CD4-positive, alpha-beta T cell (primary cell): ENCODE results near the gene ZBTB20. TPM values are rescaled to one million over a fixed set of nuclear protein-coding genes. Genes with fewer than 3 reads are reported as not detected.

Source experiments
- ATAC-seq: fragments of 200-7000 bp; cut with Tn5 transposase; one replicate; pipeline ENCODE4 v1.10.0; 2022; ENCODE audit warnings: mild to moderate bottlenecking; ENCODE audit not compliant: poor library complexity
- CTCF ChIA-PET: fragments of 350-600 bp; sonication (Branson Sonifier 250); formaldehyde crosslinking; loops from one replicate; lab custom pipeline; 2021; ENCODE audit warnings: antibody characterized with exemption, inconsistent platforms; lab: Charles Lee
- POLR2A ChIA-PET: fragments of 350-600 bp; sonication (Branson Sonifier 250); formaldehyde crosslinking; loops from one replicate; lab custom pipeline; 2021; ENCODE audit warnings: antibody characterized with exemption, inconsistent platforms; lab: Charles Lee
- DNase-seq, 14 experiments: peaks; one replicate each; pipeline ENCODE4 v3.0.0-alpha.2; 2013 to 2020; ENCODE audit warnings: mixed read lengths in 2 of 14
- H3K27ac ChIP-seq, 2 donors: one replicate each; pipeline versions ENCODE4 v1.5.1 to v1.7.0; 2013; ENCODE audit warnings: low read length in 2 of 2, low read depth in 1 of 2, mild to moderate bottlenecking in 1 of 2
- H3K27me3 ChIP-seq, 2 experiments: 1 replicate in 1 of 2; 2 replicates in 1 of 2; pipeline versions ENCODE4 v1.6.1 to v1.7.0; 2013; ENCODE audit warnings: low read length in 2 of 2, control low read depth in 1 of 2, mild to moderate bottlenecking in 1 of 2, moderate library complexity in 1 of 2; ENCODE audit not compliant: insufficient read depth in 2 of 2, control insufficient read depth in 1 of 2
- H3K36me3 ChIP-seq: one replicate; pipeline ENCODE4 v1.6.1; 2013; ENCODE audit warnings: low read length, control low read depth; ENCODE audit not compliant: insufficient read depth
- H3K4me1 ChIP-seq: one replicate; pipeline ENCODE4 v1.6.1; 2013; ENCODE audit warnings: low read length, control low read depth; ENCODE audit not compliant: insufficient read depth
- H3K4me3 ChIP-seq: one replicate; pipeline ENCODE4 v1.5.1; 2013; ENCODE audit warnings: mild to moderate bottlenecking, low read length, moderate library complexity
- H3K9me3 ChIP-seq, 2 experiments: 1 replicate in 1 of 2; 2 replicates in 1 of 2; pipeline versions ENCODE4 v1.6.1 to v1.7.0; 2013; ENCODE audit warnings: low read length in 2 of 2, mild to moderate bottlenecking in 2 of 2, control low read depth in 1 of 2, moderate library complexity in 1 of 2; ENCODE audit not compliant: control insufficient read depth in 1 of 2, insufficient read depth in 1 of 2
- H3K27ac Mint-ChIP-seq: one replicate; pipeline ENCODE4 v1.8.0; 2020; ENCODE audit warnings: mixed read lengths
- H3K27me3 Mint-ChIP-seq: one replicate; pipeline ENCODE4 v1.8.0; 2021; ENCODE audit warnings: mixed read lengths
- H3K36me3 Mint-ChIP-seq: one replicate; pipeline ENCODE4 v1.8.0; 2021; ENCODE audit warnings: low read depth, mixed read lengths
- H3K4me1 Mint-ChIP-seq: one replicate; pipeline ENCODE4 v1.8.0; 2021; ENCODE audit warnings: low read depth, mixed read lengths
- H3K4me3 Mint-ChIP-seq: one replicate; pipeline ENCODE4 v1.8.0; 2020; ENCODE audit warnings: mild to moderate bottlenecking, mixed read lengths
- H3K9me3 Mint-ChIP-seq: one replicate; pipeline ENCODE4 v1.8.0; 2020; ENCODE audit warnings: mixed read lengths
- intact Hi-C, 2 experiments: fragments of 100-400 bp; cut with DNase I in 1 of 2; cut with micrococcal nuclease in 1 of 2; formaldehyde crosslinking; loops; one replicate each; pipeline versions ENCODE4 v1.15.1 to v1.9.0; 2023 to 2025; cut with DNase I, micrococcal nuclease
- total RNA-seq, 174 experiments: library from RNA in 2 of 174; stranded (reverse) in 2 of 174; gene quantifications; one replicate each; pipeline ENCODE4 v1.2.3 and lab custom pipeline; 2021 to 2026
- TF ChIP-seq, protein P1 (sequence below): fragments of 200-600 bp; IDR thresholded peaks from one replicate; pipeline ENCODE4 v1.8.0; 2022; ENCODE audit warnings: antibody characterized with exemption, mild to moderate bottlenecking

The ZBTB20 gene
- total RNA-seq, 2 experiments from 2014 or later = 41.6 to 47.4 TPM

DNA sequence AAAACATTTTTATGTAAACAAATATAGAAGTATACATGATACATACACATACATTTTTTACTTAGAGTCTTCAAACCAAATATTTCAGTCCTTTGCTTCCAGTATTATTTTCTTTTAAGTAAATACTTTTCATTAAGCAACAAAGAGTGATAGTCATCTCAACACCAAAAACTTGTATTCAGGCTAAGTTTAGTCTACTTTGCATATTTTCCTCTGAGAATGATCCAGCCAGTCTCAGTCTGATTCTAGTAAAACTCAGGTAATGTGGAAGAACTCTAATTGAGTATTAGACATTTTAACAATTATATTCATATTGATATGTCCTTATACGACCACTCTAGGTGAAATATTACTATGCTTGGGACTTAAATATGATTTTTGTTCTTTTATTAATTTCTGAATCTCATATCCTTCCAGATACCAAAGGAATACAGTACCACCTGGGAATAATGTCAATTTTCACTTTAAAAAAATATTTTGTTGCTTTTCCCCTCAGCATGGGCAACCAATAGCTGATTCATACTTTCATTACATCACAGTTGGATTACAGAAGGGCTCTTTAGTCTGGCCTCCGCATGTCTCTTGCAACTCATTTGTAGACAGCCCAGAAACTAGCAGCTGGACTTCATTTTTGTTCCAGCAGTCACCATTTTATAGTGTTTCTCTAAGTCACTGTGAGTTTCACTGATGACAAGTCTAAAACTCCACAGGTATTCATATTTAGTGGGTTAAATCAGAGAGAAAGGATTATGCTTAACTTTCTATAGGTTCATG lies 390.4 kb downstream of the ZBTB20 start:
- Mint-ChIP-seq H3K36me3 (no peaks in the 10 kb centered on the region), H3K4me3 (no peak overlapping the region), H3K4me1 (no peaks in the 10 kb centered on the region), H3K27ac (no peak overlapping the region), H3K27me3 (no peaks in the 10 kb centered on the region), H3K9me3 (no peaks in the 10 kb centered on the region)
- Histone ChIP-seq H3K36me3 (no peaks in the 10 kb centered on the region), H3K4me3 (no peak overlapping the region), H3K27ac (no peak overlapping the region), H3K4me1 (no peaks in the 10 kb centered on the region), H3K27me3 (no peaks in the 10 kb centered on the region), H3K9me3 (no peaks in the 10 kb centered on the region)
- POLR2A ChIA-PET = no interaction called here
- DNase-seq = no peak
- TF ChIP-seq, protein P1, sequence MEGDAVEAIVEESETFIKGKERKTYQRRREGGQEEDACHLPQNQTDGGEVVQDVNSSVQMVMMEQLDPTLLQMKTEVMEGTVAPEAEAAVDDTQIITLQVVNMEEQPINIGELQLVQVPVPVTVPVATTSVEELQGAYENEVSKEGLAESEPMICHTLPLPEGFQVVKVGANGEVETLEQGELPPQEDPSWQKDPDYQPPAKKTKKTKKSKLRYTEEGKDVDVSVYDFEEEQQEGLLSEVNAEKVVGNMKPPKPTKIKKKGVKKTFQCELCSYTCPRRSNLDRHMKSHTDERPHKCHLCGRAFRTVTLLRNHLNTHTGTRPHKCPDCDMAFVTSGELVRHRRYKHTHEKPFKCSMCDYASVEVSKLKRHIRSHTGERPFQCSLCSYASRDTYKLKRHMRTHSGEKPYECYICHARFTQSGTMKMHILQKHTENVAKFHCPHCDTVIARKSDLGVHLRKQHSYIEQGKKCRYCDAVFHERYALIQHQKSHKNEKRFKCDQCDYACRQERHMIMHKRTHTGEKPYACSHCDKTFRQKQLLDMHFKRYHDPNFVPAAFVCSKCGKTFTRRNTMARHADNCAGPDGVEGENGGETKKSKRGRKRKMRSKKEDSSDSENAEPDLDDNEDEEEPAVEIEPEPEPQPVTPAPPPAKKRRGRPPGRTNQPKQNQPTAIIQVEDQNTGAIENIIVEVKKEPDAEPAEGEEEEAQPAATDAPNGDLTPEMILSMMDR = no peak
- CTCF ChIA-PET = no interaction called here
- intact Hi-C loops = no loop called here
- no peak for ATAC-seq

DNA sequence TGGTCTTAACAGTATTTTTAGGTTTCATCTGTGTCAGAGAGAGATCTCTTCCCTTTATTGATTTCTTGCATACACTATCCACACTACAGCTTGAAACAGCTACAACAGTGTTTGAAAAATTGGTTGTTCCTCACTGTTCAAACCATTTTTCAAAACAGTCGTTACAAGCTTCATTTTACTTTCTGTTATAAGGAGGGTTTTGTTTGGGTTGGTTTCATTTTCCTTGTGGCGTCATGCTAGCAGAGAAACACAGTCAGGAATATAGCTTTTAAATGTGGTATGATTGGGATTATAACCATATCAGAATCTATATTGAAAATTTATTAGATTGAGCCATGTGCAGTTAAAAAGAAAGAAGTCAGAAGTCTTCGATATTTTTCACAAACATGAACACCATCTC lies 400.6 kb downstream of the ZBTB20 start:
- H3K27me3 Mint-ChIP-seq = no peaks in the 10 kb centered on the region
- Histone ChIP-seq H3K36me3 (no peaks in the 10 kb centered on the region), H3K4me1 (no peaks in the 10 kb centered on the region), H3K27ac (no peak overlapping the region), H3K4me3 (no peak overlapping the region), H3K9me3 (no peaks in the 10 kb centered on the region), H3K27me3 (no peaks in the 10 kb centered on the region)
- no peak overlapping the region for H3K4me3 Mint-ChIP-seq
- ChIA-PET POLR2A (no interaction called here), CTCF (no interaction called here)
- H3K27ac Mint-ChIP-seq = no peak overlapping the region
- H3K4me1 Mint-ChIP-seq = peaks cover 21% of the 10 kb centered on the region
- no peaks in the 10 kb centered on the region for H3K9me3 Mint-ChIP-seq
- ATAC-seq = no peak
- TF ChIP-seq, protein P1 = no peak
- intact Hi-C loops = no loop called here
- DNase-seq = peak in 1 of 14 experiments; percentile 16
- H3K36me3 Mint-ChIP-seq = peaks cover 11% of the 10 kb centered on the region

DNA sequence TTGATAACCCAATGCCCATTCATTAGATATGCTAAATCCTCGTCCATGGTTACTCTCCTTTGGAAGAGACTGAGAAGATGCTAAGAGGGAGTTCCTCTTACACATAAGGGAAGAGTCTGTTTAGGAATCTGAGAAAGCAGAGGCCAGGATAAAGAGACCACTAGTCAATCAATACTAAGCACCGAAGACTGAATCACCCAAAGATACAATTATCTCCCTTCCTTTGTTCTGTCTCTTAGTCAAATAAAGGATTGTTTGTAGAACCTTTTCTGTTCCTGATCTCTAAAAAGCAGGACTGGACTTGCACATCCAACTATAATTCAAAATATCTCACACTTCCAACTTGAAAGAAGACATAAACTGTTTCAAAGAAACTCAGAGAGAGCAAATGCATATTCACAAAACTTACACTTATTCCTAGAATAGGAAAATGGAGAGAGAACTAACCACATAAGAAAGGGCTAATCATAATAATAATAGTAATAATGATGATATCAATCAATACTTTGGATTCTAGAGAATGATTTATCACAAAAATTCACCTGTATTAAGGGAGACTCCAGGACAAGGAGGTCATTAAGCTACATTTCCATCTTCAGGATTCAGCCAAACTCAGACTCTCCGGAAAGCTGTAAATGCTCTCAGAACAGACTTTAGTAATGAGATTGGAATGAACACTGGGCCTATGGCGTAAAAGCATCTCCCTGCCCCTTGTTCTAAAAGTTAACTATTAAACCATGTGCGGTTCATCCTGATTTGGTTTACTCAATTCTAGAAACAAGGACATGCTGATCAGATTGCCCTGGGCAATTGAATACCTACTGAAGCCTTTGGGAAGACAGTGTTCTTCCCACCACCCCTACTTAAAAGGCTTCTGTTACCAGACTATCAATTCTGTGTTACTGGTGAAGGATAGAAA lies 401.5 kb downstream of the ZBTB20 start:
- no peaks in the 10 kb centered on the region for H3K27me3 Mint-ChIP-seq
- no peaks in the 10 kb centered on the region for H3K9me3 Mint-ChIP-seq
- Histone ChIP-seq H3K4me1 (no peaks in the 10 kb centered on the region), H3K27me3 (no peaks in the 10 kb centered on the region), H3K9me3 (no peaks in the 10 kb centered on the region), H3K4me3 (no peak overlapping the region), H3K27ac (no peak overlapping the region), H3K36me3 (no peaks in the 10 kb centered on the region)
- TF ChIP-seq, protein P1 = no peak
- DNase-seq (no peak), ATAC-seq (no peak)
- no peak overlapping the region for H3K4me3 Mint-ChIP-seq
- intact Hi-C loops = no loop called here
- peaks cover 16% of the 10 kb centered on the region for H3K36me3 Mint-ChIP-seq
- no peak overlapping the region for H3K27ac Mint-ChIP-seq
- POLR2A ChIA-PET = no interaction called here
- peaks cover 21% of the 10 kb centered on the region for H3K4me1 Mint-ChIP-seq
- CTCF ChIA-PET = no interaction called here
